Mesenteric fat pad (tissue), 1 donor: ENCODE data around the gene EXT2. TPM values are rescaled to one million over a fixed set of nuclear protein-coding genes. Genes with fewer than 3 reads are reported as not detected.

Experiments
- DNase-seq: peaks from one replicate; pipeline ENCODE4 v3.0.0-alpha.2; 2020; ENCODE audit warnings: low spot score
- total RNA-seq: library from RNA; stranded (reverse); fragmentation: NEBNext Ultra II Directional; extraction: Animal tissue kit (Norgen Biotek cat#: 25700); gene quantifications from one replicate; pipeline ENCODE4 v1.2.1, GENCODE V29; 2021
- donor health status: DM: yes; HTN: yes; CAD: no.

Gene EXT2
- total RNA-seq, 1 donor from 2014 or later: 54.3 TPM

DNA sequence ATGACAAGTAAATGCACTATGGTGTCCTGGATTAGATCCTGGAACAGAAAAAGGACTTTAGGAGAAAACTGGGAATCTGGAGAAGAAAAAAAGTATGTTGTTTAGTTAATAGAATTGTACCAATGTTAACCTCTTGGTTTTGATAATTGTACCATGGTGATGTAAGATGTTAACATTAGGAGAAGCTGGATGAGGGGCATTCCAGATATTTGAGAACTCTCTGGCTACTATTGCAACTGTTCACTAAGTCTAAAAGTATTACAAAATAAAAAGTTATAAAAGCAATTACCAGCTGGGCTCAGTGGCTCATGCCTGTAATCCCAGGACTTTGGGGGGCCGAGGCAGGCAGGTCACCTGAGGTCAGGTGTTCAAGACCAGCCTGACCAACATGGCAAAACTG, 66.5 kb downstream of the EXT2 start:
- no peak for DNase-seq

DNA sequence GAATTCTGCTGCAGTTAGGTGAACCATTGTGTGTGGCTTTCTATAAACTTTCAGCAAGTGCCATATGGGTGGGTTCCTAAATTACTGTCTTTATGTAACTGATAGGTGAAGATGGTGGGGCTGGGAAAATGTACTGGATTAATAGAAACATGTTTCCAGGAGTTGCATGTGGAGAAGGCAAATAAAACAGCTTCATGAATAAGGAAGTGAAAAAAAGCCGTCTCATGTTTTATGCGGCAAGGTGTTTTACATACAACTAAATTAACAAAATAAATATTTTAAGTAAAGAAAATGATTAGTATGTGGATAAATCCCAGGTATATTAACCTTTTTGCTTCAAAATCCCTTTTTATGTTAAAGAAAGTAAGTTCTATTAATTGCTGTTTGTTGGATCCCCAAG, 67.2 kb downstream of the EXT2 start:
- DNase-seq: no peak

DNA sequence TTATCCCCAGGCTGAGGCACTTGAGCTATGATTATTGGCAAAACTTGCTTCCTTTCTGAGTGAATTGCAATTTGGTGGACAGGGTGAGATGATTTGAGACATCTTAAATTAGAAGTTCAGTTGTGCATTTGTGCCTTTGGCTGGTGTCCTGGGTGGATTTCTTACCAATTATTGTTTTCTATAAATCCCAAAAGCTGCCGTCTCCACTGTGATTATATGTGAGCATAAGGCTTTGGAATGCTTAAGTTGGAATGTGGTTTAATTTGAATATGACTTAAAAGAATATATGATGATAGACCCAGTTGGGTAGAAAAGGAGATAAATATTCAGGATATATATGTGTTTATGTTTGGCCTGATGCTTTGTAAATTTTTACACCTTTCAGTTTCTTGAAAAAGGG, 70.0 kb downstream of the EXT2 start:
- no peak for DNase-seq

DNA sequence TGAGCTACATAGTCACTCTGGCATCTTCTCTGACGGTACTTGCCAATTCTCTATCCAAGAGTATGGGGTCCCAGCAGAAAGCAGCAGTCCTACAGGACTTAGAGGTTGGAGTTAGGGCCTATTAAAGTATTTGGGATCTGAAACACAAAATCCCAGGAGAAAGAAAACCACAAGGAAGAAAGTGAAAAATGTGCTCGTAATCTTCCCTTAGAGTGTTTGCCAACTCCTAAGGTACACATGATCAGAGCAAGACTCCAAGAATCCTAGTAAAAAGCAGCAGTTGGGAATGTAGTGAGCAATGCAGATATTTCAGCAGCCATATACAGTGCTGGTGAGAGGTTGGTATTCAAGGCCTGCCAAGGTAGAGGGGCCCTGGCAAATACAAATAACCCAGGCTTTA, 71.6 kb downstream of the EXT2 start:
- DNase-seq: no peak

DNA sequence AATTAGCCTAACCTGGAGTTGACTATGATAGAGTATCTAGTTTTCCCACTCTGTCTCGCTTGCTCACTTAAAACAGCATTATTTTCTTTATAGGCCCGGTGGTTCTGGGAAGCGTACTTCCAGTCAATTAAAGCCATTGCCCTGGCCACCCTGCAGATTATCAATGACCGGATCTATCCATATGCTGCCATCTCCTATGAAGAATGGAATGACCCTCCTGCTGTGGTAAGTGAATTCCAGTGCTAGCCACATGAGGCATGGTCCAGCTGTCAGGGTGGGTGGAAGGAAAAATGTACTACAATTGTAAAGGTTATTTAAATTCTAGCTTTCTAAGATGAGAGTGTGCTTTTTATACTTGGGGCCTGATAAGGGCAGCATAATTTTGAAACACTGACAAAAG, 76.0 kb downstream of the EXT2 start:
- no peak for DNase-seq

DNA sequence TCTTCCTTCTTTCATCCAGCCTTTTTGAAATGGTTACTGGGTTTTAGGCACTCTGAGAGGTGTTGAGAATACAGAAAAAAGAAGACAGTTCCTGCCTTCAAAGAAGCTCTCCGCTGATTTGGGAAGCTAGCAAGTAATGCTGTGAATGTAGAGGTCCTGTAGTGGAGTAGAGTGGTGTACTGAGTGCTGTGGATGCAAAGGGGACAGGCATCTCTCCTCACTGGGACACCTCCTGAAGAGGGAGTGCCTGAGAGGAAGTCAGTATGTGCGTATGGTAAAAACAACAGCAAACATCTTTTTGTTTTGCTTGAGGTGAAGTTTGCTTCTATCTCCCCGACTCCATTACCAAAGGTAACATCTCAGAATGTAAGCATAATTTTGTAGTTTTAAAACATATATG, 77.5 kb downstream of the EXT2 start:
- no peak for DNase-seq

DNA sequence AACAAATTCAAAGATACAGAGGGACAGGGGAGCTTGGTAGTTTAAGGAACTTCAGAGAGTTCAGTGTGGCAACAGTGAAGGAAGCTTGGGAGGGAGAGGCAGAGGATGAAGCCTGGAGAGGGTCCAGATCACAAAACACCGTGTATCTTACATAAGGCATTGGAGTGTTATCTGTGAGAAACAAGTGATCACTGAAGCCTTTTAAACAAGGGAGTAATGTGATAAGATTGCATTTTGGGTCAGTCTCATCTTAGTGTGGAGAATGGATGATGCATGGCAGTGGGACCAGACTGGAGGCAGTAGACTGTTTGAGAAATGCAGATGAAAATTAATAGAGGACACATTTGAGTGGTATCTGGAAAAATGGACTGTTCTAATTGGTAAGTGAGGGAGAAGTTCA, 79.4 kb downstream of the EXT2 start:
- DNase-seq: no peak

DNA sequence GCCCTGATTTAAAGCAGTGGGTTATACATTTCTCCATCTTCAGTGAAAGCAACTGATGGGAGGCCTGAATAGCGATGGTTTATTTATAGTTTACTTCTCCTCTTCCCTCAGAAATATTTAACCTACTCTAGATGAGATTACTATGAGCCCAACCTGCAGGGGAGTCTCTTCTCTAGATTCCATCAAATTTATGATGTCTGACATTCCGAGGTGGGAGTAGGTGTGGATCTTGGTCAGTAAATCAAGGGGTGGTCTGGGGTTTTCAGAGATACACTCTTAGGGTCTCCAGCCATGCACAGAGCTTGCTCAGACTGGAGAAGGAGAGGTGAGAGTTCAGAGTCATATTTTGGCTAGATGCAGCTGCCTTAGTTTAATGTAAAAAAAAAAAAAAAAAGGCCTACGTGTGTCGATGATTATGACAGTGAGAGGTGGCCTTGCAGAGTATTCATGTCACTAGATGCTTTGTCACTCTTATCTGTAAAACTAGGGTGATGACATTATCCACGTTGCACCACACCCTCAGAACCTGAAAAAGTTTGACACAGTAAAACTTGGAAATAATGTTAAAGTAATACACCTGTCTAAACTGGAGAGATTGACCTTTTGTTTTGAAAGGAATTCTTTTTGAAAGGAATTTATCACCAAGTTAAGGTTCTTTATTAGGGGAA, 81.2 kb downstream of the EXT2 start:
- DNase-seq: no peak

DNA sequence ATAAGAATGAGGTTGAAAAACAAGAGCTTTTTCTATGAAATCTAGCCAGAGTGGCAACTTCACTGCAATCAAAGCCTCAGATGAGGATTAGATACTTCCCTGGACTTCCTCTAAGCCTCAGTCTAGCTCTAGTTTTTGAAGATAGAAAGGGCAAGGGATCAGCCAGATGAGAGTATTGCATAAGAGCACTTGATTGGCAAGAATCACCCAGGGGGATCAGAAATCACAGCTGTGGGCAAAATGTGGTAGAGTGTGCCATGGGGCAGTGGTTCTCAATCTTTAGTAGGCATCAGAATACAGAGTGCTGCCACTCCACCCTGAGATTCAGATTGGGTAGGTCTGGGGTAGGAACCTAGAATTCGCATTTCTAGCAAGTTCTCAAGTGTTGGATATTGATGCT, 82.4 kb downstream of the EXT2 start:
- no peak for DNase-seq

DNA sequence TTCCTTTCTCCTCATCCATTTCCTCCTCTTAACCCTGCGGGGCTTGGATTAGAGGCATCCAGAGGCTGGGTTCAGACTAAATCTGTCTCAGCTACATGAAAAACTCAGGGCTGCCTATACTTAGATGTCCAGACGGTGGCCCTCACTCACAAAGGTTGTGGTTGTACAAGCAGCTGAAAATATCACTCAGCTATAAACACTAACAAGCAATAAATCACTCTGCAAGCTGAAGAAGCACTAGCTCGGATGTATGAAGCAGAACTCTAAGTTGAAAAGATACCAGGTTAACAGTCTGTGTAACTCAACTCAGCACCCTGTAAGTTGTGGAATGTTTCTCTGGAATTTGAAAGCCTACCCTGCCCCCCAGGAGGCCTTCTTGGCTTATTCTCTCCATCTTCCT, 82.9 kb downstream of the EXT2 start:
- DNase-seq: no peak

DNA sequence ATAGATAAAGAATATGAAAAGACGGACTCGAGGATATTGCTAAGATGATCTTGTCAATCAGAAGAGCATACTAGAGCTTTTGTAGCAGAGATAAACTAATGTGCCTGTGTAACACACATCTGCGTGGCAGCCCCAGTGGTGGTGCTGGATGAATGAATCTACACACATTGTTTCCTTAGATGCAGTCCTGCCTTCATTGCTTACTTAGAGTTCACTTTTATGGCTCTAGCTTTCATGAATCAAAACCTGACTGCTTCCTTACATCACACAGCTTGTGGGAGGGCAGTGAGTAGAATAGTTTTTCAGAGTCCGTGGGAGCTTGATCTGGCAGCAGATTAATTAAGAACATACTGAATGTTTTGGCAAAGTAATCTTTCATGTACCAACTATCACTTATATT, 83.7 kb downstream of the EXT2 start:
- no peak for DNase-seq

DNA sequence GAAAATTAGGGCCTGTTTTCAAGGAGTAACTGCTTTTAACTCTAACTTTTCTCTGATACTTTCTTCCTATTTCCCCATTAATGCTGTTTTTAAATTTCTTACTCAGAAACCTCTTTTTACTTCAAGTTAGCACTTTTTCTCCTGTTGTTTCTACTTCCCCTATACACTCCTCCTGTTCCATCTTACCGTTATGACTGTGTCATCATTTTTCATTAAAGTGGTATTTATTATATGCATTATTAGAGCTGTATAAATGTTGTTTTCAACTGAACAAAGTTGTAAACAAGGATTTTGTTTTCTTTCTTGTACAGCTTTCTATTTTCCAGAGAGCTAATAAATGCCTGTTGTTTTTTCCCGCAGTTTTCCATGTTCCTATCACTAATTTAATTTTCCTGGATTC, 84.6 kb downstream of the EXT2 start:
- no peak for DNase-seq

DNA sequence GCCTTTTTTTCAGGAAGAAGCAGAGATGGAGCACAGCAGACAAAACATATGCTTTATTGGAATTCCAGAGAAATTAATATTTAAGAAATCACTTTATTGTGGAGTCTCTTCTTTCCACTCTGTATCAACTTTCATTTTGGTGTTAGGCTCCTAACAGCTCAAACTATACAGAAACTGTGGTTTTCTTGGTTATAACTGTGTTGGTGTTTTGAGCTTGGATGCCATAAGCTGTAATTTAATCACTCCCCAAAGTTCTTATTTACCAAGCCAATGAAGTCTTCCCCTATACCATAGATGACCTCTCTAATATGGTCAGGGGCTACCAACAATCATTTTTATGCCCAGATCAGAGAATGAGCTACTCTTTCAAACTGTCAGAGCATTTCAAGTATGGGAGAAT, 90.0 kb downstream of the EXT2 start:
- DNase-seq: no peak

DNA sequence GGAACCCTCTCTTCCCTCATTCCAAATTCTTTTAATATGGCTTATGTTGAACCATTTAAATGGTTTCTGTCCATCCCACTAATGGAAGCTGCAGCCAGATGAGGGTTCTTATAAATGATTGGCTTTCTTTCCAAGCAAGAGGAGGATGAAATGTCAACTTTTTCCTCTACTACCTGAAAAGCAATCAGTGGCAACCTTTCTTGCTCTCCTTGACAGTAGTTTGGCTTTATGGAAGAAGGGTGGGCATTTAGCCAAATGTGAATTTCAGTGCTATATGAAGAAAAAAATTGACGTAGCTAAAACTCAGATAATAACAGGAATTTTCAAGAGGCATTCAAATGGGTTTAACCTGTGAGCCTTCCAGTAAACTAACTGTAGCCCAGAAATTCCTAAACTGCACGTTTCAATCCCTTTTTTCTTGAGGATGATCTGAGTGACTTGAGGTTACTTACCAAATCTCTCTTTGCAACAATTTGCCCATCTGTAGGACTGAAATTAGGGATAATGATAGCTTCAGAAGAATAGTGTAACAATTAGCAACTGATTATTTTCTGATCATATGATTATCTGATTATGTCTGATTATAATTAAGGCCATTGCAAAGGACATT, 90.9 kb downstream of the EXT2 start:
- no peak for DNase-seq

DNA sequence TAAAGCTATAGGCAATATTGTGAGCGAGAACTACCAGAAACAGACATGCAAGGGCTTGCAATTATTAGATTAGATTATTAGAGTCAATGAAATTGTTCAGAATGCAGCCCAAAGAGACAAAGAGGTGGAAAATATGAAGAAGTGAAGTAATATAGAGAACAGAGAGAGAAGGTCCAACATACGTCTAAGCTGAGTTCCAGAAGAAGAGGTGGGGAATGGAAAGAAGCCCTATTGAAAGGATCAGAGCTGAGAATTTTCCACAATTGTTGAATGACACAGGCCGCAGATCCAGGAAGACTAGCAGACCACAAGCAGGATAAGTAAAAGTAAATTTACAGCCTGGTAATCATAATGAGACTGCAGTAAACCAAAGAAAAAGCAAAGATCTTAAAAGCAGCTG, 93.2 kb downstream of the EXT2 start:
- DNase-seq: no peak

DNA sequence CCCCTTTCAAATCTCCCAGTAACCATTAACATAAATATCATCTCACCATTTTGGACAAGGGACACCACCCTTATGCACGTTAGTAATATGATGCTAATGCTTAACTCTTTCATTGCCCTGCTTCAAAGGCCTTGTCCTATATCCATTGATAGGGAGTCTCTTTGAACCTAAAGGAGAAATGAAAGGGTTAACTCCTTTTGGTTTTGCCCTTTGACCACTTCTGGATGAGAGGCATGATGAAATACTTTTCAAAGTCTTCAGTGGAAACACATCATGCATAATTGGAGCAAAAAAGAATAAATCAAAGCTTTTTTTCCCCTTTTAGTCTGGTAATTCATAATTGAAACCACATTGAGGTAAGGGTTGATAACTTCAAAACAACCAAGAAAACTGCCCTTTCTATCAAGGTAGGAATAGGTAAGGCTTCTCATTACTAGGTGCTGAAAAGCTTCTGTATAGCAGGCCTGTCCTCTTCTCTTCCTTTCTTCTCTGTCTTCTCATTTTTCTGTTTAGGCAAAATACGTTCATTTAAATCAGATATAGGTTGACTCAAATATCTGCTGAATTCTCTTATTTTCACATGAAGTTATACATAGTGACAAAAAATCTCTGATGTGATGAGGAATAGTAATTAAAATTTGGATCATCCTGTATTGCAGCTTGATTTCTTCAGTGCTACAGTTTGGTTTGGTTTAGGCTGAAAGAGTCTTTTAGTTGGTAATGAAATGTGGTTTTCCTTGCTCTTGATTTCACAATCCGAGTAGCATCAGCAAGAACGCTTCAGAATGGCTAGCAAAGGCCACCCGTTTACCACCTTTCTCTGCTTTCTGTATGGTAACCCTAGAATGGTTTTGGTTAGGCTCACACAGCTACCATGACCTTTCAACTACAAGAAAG, 94.8 kb downstream of the EXT2 start:
- DNase-seq: no peak

DNA sequence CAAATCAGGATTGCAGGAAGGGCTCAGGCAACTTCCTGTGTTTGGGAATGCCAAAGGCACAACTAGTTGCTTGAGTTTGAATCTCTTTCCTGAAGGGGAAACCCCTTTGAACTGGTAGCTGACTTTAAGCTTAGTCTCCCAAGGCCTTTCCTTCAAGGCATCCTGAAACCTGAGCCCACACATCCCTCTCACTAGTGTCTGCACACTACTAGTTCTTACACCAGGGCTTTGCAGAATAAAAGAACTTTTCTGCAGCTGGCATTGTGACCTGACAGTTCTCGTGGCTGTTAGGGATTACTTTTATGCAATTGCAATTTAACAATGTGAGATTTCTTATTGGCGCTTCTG, 95.4 kb downstream of the EXT2 start:
- DNase-seq: no peak

DNA sequence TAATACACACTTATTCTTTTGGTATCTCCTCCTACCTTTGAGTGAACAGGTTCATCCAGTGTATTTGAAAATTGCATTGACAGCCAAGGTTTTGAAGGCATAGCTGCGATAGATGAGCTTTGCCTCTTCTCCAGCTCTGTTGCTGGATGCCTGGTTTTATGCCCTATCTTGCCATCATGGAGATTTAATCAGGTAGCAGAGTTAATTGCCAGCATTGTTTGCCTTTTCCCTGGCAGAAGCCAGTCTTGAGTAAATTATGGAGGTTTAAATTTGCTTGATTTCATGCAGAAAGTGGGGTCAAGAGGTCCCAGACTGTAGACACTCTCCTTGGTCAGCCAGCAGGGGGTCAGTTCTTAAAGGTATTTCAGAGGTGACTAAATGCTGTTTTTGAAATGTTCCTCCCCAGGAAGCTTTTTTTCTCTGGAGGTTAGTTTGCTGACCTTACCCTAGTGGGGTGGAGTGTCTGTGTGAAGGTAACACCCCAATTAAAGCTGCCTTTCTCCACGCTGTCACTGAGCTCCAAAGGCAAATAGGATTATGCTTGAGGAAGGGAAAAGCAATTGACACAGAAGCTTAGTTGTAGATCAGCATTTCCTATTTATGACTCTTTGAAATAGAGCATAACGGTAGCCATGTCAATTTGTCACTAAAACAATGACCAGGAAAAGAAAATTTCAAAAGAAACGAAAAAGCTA, 96.0 kb downstream of the EXT2 start:
- DNase-seq: no peak

DNA sequence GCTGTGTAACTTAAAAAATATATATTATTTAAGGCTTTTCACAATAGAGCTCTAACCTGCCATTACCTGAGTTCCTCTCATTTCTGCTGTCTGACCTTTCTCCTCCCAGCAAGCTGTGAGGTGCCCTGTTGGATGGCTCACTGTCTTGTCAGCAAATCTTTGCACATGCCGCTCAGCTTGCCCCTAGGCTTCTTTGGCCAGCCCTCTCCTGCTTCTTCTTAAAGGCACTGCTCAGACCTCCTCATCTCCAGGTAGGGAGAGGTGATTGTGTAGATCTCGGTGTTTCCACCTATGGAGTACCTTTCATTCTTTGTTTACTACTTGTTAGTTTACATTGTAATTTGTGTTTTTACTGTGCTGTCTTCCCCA, 96.5 kb downstream of the EXT2 start:
- DNase-seq: no peak

DNA sequence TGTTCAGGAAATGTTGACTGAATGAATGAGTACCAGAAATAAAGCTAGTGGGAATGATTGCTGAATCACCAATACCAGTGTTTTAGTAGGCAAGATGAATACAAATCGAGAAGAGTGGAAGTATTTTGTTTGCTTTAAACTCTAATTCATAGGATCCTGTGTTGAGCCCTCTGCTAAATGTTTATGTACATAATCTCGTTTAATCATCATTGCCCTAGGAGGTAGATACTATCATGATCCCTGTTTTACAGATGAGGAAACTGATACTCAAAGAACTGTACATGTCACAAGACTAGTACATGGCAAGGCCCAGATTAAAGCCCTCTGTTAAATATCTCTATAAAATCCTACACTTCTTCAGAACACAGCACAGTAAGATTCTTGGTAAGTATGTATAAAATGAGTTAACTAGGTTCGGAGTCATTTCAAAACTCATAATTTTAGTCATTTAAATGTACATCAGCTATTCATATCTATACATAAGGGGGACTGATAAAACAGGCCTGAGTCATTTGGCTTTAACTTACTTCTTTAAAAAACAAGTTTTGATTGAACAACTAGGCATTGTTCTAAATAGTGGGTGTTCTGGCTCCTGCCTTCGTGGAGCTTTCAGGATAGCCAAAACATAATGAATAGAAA, 97.1 kb downstream of the EXT2 start:
- DNase-seq: no peak

DNA sequence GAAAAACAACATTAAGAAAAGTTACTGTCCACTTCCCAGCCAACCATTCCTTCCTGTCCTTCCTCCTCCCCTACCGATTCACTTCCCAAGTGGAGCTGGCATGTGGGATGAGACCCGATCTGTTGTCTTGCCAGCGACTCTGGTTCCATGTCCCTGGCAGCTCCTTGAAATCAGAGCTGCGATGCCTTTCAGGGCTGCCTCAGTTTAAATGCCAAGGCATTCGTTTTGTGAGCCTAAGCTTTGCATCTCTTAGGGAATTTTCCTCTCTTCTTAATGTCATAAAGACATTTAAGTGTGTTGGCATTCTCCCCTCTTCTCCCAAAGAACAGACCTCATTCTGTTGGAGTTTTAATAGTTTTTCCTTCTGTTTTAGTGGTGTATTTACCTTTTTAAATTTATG, 98.4 kb downstream of the EXT2 start:
- DNase-seq: no peak
